VCaP (cell line): Measurements from ENCODE around the gene CAV3.

Source experiments
- H3K27ac ChIP-seq: fragments of 450-650 bp; 2 replicates; pipeline ENCODE4 v1.5.1; 2017
- CTCF ChIP-seq: fragments of 450-650 bp; conservative IDR thresholded peaks from 2 replicates; pipeline ENCODE4 v1.5.1; 2017; ENCODE audit warnings: mild to moderate bottlenecking, moderate library complexity

Gene CAV3

GRCh38 chr3:8729479-8729878, 4.1 kb upstream of the CAV3 start:
- no peak overlapping the region for H3K27ac ChIP-seq
- no peak for TF ChIP-seq CTCF

- TF ChIP-seq CTCF = no peak
- no peak overlapping the region for H3K27ac ChIP-seq
Observed at GRCh38 chr3:8730656-8731055, 2.9 kb upstream of the CAV3 start.

GRCh38 chr3:8732413-8732812, 1.2 kb upstream of the CAV3 start:
- TF ChIP-seq CTCF = no peak

GRCh38 chr3:8734137-8734878, 706 bp downstream of the CAV3 start:
- no peak overlapping the region for H3K27ac ChIP-seq
- no peak for TF ChIP-seq CTCF

More at GRCh38 chr3:8732413-8732812, 1.2 kb upstream of the CAV3 start:
- no peak overlapping the region for H3K27ac ChIP-seq

GRCh38 chr3:8734908-8735307, 1.3 kb downstream of the CAV3 start:
- no peak for TF ChIP-seq CTCF
- H3K27ac ChIP-seq = no peak overlapping the region

GRCh38 chr3:8736436-8736835, 2.8 kb downstream of the CAV3 start:
- no peak overlapping the region for H3K27ac ChIP-seq
- no peak for TF ChIP-seq CTCF

- no peak overlapping the region for H3K27ac ChIP-seq
- TF ChIP-seq CTCF = no peak
Observed at GRCh38 chr3:8737301-8737700, 3.7 kb downstream of the CAV3 start.
